ENCODE measurements around the gene TEX2.
A peak's percentile ranks its signal among the peaks of the same experiment; 100 is the strongest.

TEX2 gene

DNA sequence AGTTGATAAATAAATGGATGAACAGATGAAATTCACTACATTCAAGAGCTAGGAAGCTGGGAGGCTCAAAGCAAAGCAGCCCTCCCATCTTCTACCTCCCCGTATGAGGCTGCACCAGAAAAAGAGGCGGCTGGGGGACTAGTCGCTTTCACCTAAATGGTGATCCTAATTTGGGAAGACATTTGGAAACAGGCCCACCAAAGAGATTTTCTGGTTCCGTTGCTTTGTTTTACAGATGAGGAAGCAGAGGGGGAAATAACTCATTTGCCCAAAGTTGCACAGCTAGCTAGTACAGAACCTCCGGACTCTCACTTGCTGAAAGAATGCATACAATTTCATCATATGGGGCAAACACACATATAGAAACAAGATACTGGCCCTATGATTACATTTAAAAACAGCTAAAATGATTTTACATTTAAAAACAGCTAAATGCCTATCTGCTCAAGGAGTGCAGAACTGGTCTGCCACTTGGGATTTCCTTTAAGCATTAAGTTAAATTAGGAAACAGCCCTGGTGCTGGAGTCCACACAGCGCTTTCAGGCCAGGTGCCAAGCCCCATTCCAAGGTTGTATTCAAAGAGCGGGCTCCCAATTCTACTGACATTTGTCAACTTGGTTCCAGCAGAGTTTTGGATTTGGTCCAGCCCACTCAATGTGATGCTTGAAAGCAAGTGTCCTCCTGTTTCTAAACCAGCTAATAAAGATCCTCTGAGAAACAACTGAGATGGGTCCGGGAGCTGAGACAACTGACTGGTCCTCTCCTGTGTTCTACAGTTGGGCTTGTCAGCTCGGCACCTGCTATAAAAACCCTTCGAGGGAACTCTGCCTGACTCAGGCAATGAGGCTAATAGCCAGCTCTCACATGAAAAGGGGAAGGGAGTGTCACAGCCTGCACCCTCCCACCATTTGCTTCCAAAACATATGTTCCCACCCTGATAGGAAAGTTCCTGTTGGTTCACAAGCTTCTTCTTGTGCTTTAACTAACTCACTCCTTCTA lies 144.8 kb downstream of the TEX2 start:
- peak; percentile 79 for DNase-seq (ENCODE audit: low spot score)

DNA sequence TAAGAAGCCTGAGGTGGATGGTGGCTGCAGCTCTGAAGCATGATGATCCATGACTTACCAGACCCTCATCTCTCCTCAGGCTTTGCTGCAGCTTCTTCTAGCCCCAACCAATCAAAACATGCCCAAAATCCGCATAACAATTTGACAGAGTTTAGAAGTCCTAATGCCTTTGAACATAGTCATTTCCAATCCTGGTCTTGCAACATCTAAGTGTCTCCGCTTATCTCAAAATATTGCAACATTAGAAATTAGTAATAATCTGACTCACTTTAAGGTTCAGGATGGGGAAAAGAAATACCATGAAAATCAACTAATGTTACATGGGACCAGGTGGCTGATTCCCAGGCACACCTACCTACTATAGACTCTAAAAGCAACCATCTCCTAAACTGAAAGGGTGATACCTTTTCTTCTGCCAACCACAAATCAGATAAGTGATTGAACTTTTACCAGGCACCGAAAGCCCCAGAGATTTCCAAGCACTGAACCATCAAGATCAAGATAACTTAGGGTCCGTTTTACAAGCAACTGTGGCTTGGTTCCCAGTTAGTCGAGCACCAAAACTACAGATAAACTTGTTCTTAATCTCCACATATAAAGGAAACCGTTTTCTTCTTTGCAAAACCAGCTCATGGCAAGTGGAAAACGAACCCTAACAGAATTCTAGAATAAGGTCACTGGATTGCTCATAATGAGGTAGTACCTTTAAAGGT lies 147.1 kb downstream of the TEX2 start:
- no peak for DNase-seq (ENCODE audit: low spot score)

DNA sequence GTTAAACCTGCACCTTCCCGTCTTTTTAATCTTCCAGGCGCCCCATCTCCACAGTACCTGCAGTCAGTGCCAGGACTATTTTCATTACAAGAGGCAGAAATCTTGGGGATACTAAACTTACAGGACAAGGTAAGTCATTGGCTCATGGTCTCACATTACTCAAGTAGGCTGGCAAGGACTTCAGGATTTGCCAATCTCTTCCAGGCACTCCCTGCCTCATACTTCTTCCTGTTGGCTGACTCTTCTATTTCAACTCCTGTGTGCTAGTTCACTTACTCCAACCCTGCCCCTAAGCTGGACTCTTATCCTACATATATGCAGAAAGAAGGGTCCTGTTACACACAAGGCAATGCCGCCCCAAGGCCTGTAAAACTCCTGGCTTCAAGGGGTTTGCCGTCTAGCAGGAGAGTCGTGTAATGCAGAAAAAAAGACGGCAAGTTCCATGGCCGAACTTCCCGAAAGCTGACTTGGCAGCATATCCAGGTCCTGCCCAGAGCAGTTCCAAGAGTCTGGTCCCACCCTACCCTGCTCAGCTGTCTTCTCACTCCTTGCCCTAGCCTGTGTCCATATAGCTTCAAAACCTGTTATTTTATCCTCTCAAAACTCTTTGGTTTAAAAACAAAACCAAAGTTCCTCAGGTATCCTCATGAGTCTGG lies 147.9 kb downstream of the TEX2 start:
- no peak for DNase-seq (ENCODE audit: low spot score)

DNA sequence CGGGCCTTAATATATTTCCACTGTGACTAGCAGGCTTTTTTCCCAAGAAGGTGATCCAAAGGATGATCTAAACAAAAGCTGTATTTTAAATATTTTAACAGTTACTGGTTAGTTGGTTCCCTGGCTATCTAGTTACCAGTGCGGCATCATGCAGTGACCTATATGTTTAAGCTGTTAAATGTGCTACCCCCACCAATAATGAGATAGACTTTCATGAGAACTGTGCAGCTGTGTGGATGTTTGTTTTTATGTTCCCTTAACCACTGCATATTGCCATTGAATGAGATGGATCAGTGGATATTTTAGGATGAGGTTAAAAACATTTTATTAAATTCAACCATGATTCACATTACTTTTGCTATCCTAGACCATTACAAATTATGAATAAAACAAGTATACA lies 150.1 kb downstream of the TEX2 start:
- DNase-seq (ENCODE audit: low spot score): no peak

DNA sequence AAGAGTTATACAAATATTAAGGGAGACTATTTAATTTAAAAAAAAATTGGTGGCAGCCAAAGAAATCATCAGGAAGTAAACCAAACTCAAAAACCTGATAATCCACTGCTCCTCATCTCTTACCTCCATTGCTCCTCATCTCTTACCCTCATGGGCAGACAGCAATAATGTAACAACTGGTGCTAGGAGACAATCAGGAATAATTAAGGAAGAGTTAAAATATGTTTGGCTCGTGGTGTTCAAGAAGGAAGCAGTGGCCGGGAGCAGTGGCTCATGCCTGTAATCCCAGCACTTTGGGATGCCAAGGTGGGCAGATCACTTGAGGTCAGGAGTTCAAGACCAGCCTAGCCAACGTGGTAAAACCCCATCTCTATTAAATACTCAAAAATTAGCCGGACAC lies 151.2 kb downstream of the TEX2 start:
- DNase-seq (ENCODE audit: low spot score): no peak

DNA sequence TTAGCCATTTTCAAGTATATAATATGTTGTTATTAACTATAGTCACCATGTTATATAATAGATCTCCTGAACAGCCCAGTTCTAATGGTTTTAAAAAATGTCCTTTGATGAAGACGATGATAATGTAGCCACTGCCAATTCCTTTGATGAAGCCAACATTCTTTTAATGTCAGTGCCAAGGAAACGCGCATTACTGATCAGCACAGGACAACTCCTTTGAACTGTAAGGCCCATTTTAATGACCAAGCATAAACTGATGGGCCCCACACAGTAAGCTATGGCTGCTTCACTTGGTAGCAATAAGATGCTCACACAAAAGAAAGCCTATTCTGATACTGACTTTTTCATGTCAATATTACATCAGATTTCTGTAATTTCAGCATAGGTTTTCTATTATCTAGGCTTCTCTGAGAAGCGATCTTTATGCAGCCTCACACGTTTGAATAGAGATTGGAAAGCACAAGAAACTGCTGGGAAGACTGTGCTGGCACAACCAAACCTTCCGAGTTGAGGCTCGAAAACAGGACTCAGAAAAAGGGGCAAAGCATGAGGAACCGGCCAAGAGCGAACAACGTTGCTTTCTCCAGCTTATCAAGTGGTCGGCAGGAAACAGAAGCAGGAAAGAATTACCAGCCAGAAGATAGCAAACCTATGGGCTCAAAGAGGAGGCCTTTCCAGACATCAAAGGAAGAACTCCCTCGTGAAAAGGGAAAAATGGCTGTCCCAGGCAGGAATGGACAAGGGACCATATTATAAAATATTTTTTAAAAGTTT lies 152.5 kb downstream of the TEX2 start:
- no peak for DNase-seq (ENCODE audit: low spot score)

DNA sequence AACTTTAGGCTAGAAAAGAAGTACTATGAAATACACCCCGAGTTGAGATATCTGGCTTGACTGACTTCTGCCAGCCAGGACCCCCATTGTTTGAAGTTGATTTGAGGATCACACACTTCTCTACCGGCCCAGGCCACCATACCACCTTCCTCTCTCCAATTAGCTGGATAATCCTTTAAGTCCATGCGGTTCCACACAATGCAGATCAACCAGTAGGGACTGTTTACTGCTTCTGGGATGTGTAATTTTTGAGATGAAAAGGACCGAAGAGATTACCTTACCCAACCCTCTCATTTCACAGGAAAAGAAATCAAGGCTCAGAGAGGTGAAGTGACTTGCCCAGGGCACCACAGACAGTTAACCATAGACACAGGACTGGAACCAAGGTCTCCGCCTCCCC lies 153.7 kb downstream of the TEX2 start:
- no peak for DNase-seq (ENCODE audit: low spot score)

DNA sequence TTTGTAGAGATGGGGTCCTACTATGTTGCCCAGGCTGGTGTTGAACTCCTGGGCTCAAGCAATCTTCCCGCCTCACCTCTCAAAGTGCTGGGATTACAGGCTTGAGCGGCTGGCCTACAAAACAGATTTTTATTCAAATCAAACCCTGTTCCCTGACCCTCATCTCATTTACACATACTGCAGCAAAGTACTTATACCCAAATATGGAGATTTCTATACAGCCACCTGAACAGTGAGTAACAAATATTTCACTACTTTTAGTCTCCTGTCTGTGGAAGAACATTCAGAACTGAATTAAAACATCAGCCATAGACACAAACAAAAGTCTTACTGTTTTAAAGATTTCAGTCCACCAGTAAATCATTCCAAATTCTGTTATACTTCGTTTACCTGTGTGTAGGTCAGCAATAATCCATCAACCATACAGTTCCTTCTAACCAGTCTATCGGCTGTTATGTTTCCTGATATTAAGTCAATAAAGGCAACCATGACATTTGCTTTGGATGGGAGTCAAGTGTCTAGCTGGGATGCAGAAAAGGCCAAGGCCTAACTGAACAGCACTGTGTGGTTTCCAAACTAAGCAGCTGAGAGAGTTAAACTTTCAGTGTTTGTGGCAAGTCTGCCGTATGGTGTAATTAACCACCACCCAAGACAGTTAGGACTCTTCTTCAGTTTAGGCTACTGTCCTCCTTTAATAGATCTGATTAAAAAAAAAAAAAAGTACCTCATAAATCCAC lies 155.4 kb downstream of the TEX2 start:
- DNase-seq (ENCODE audit: low spot score): no peak

DNA sequence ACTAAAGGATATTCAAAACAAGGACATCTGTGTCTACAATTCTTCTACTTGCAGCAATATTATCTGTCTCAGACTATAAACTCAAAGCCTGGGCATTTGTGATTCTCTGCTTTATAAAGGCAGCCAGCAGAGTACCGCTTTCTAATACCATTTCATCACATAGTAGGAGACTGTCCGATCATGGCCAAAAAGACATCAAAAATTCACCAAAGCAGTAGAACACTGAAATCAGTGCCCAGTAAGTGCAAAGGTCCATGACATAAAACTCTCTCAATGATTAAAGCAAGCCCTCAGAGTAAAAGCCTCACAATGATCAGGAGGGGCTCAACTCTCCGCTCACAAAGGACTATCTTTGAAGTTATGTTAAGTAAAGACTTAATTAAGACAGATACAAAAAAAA lies 156.1 kb downstream of the TEX2 start:
- DNase-seq (ENCODE audit: low spot score): no peak

DNA sequence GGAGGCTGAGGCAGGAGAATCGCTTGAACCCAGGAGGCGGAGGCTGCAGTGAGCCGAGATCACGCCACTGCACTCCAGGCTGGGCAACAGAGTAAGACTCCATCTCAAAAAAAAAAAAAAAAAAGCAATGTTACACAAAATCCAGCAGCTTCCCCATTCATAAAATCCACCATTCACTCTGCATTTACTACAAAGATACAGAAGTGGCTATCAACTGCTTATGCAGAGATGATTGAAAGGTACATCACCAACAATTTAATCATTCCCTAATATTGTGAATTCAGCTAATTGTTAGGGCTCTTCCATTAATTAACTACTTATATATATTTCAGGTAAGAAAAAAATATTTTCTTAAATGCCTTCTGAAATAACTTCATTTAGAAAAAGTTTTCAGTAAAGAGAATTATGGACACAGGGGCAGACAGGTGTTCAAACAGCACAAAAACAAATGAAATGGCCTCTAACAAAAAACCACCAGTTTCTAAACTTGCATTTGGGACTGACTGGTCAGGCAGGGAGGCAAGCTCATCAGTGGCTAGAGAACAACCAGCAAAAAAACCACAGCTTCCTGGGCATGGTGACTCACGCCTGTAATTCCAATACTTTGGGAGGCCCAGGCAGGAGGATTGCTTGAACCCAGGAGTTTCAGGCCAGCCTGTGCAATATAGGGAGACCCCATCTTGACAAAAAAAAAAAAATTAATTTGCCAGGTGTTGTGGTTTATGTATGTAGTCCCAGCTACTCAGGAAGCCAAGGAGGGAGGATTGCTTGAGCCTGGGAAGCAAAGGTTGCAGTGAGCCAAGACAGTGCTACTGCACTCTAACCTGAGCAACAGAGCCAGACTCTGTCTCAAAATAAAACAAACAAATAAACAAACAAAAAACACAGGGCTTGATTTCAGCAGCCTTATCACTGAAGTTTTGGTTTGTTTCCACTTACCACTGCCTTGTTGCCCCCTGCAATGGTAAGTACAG lies 159.4 kb downstream of the TEX2 start:
- no peak for DNase-seq (ENCODE audit: low spot score)

DNA sequence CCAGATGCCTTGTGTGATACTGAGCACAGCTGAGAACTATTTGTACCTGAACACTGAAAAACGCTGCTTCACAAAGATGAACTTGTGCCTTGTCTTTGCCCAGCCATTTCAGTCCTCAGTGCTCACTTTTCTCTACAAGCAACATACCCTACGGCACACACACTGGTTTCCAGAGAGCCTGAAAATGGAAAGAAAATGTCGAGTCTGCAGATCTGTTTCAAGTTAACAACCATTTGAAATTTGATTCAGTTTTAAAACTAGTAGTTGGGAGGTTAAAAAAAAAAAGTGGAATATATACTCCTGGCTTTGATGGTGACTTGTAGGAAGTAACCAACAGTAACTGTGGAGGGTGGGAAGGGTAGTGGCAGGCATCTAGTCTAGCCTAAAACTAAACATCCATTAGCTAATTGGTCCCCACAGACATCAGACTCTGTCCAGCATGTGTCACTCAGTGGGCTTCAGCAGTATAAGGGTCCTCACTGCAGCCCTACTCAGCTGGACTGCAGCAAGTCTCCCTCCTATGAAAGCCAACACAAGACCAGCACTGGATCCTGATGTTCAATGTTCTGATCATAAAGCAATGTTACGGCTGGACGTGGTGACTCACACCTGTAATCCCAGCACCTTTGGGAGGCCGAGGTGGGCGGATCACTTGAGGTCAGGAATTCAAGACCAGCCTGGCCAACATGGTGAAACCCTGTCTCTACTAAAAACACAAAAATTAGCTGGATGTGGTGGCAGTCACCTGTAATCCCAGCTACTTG lies 160.3 kb downstream of the TEX2 start:
- DNase-seq (ENCODE audit: low spot score): no peak

DNA sequence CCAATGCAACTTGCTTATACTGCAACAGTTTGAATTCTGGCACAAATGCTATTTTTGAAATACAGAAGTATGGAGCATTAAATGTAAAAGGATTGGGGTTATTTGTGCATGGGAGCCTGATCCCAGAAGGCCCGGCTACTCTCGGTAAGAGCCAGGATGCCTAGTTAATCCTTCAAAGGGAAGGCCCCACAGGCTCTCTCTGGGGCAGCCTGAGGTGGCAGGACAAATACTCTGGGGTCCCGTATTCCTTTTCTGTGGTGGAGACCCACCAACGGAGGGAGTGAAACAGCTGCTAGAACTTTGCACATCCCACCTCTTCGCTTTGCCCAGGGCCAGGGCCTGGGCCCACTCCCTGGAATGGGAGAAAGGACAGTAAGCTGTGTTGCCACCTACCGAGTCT lies 163.5 kb downstream of the TEX2 start:
- no peak for DNase-seq (ENCODE audit: low spot score)
